Measurements from ENCODE around the gene SEC14L2.

DNA sequence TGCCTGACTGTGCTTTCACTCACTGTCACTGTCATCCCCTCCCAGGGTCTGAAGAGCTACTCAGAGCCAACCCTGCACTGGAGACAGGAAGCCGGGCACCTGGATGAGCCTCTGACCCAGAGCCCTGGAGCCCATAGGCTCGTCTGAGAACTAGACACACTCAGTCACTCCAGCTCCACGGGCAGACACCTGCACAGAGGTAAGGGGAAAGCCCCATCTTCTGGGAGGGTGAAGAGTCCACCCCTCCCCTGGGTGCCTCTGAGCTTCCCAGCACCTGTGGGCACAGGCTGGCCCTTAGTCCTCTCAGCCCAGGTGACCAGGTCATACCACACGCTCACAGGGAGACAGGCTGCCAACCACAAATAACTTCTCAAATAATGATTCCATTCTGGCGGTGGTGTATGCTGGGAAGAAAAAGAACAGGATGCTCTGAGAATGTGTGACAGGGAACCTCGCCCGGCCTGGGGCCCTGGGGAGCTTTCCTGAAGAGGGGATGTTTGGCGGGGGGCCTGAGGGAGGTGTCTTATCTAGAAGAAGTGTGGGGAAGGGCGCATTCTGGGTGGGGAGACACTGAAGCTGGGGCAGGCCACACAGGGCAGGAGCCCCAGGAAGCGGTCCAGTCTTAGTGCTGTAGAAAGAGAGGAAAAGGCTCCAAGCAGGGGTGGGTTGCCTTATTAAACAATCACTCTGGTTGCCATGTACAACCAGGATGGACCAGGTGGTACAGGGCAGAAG lies 34.7 kb upstream of the SEC14L2 start:
- TF ChIP-seq, protein P1, sequence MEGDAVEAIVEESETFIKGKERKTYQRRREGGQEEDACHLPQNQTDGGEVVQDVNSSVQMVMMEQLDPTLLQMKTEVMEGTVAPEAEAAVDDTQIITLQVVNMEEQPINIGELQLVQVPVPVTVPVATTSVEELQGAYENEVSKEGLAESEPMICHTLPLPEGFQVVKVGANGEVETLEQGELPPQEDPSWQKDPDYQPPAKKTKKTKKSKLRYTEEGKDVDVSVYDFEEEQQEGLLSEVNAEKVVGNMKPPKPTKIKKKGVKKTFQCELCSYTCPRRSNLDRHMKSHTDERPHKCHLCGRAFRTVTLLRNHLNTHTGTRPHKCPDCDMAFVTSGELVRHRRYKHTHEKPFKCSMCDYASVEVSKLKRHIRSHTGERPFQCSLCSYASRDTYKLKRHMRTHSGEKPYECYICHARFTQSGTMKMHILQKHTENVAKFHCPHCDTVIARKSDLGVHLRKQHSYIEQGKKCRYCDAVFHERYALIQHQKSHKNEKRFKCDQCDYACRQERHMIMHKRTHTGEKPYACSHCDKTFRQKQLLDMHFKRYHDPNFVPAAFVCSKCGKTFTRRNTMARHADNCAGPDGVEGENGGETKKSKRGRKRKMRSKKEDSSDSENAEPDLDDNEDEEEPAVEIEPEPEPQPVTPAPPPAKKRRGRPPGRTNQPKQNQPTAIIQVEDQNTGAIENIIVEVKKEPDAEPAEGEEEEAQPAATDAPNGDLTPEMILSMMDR (conservative IDR thresholded peaks at IDR 0.05; ENCODE audit: low read depth, low read length) = no peak
- TF ChIP-seq EZH2 (IDR thresholded peaks at IDR 0.05; ENCODE audit: borderline replicate concordance, low read depth, low read length, poor library complexity, severe bottlenecking) = no peak
